ENCODE data around the gene EIPR1.

EIPR1 gene

DNA sequence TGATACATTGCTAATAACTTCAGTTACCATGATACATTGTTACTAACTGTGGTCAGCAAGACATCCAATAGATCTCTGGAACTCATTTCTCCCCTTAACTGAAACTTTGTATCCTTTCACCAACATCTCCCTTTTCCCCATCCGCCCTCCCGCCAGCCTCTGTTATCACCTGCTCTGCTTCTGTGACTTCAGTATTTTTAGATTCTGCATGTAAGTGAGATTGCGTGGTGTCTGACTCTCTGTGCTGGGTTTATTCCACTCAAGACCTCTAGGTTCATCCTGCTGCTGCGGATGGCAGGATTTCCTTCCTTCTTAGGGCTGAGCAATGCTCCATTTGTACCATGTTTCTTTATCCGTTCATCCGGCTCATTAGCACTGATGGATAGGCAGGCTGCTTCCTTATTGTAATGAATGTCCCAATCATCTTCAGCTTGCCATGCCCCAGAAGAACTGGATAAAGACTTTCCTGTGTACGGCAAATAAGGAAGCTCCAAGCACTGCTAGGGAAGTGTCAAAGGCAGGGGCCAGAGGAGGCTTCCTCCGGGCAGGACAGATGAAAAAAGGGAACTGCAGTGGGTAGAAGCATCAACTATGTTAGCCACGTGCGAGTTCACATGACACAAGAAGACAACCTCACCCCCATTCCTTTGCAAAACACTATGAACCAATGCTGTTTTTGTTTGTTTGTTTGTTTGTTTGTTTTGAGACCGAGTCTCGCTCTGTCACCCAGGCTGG lies 113.4 kb downstream of the EIPR1 start:
- Histone ChIP-seq H3K9me3 (ENCODE audit: control extremely low read depth in 1 of 5, control insufficient read depth in 4 of 5, insufficient read depth in 2 of 5, low read depth in 1 of 5, low read length in 4 of 5) (no peaks in the 10 kb centered on the region), H3K27ac (ENCODE audit: insufficient read depth in 1 of 2, low read depth in 1 of 2, low read length in 2 of 2, poor library complexity in 1 of 2, severe bottlenecking in 2 of 2) (no peak overlapping the region), H3K4me1 (ENCODE audit: control extremely low read depth in 1 of 4, control insufficient read depth in 4 of 4, insufficient read depth in 4 of 4, low read length in 3 of 4) (peaks cover 0 to 11% (median 0%) of the 10 kb centered on the region in 4 experiments), H3K36me3 (ENCODE audit: control insufficient read depth in 4 of 4, insufficient read depth in 4 of 4, low read length in 3 of 4) (peaks cover 0 to 13% (median 3%) of the 10 kb centered on the region in 4 experiments), H3K27me3 (replicated peaks in 2 of 5; ENCODE audit: control insufficient read depth in 4 of 5, insufficient read depth in 5 of 5, low read length in 4 of 5) (no peaks in the 10 kb centered on the region), H3K4me3 (ENCODE audit: control insufficient read depth in 1 of 7, extremely low read depth in 1 of 7, insufficient read depth in 4 of 7, low read depth in 2 of 7, low read length in 6 of 7) (no peak overlapping the region)
- ChIA-PET POLR2A (no interaction called here), CTCF (interaction anchor here (1.0 kb wide), 1 partner anchor 12 kb away, joined by 3 read pairs; no protein-coding TSS in a partner anchor)
- 84% methylated on average over 7 of the region's 12 CpGs for WGBS (ENCODE audit: insufficient coverage)
- peak in 2 of 3 donors; percentile 18 to 20 for DNase-seq

DNA sequence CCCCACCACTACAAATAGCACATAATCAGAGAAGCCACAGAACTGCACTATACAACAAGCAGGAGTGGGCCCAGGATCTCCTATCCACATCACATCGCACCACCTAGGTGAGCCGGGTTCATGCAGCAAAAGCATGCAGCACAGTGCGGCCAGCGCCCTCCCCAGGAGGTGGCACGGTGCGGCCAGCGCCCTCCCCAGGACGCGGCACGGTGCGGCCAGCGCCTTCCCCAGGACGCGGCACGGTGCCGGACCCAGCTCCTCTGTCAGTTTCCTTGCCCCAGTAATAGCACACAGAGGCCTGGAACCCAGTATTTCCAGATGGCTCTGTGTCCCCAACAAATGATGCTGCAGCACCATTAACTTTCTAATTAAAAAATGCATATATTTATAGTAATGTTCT lies 114.1 kb downstream of the EIPR1 start:
- Histone ChIP-seq H3K4me1 (ENCODE audit: control extremely low read depth in 1 of 4, control insufficient read depth in 4 of 4, insufficient read depth in 4 of 4, low read length in 3 of 4) (peaks cover 0 to 10% (median 0%) of the 10 kb centered on the region in 4 experiments), H3K36me3 (ENCODE audit: control insufficient read depth in 4 of 4, insufficient read depth in 4 of 4, low read length in 3 of 4) (peaks cover 0 to 13% (median 3%) of the 10 kb centered on the region in 4 experiments), H3K4me3 (ENCODE audit: control insufficient read depth in 1 of 7, extremely low read depth in 1 of 7, insufficient read depth in 4 of 7, low read depth in 2 of 7, low read length in 6 of 7) (no peak overlapping the region), H3K27me3 (replicated peaks in 2 of 5; ENCODE audit: control insufficient read depth in 4 of 5, insufficient read depth in 5 of 5, low read length in 4 of 5) (no peaks in the 10 kb centered on the region), H3K27ac (ENCODE audit: insufficient read depth in 1 of 2, low read depth in 1 of 2, low read length in 2 of 2, poor library complexity in 1 of 2, severe bottlenecking in 2 of 2) (no peak overlapping the region), H3K9me3 (ENCODE audit: control extremely low read depth in 1 of 5, control insufficient read depth in 4 of 5, insufficient read depth in 2 of 5, low read depth in 1 of 5, low read length in 4 of 5) (no peaks in the 10 kb centered on the region)
- 88% methylated on average over 16 of the region's 16 CpGs for WGBS (ENCODE audit: insufficient coverage)
- ChIA-PET POLR2A (no interaction called here), CTCF (no interaction called here)
- no peak for DNase-seq

DNA sequence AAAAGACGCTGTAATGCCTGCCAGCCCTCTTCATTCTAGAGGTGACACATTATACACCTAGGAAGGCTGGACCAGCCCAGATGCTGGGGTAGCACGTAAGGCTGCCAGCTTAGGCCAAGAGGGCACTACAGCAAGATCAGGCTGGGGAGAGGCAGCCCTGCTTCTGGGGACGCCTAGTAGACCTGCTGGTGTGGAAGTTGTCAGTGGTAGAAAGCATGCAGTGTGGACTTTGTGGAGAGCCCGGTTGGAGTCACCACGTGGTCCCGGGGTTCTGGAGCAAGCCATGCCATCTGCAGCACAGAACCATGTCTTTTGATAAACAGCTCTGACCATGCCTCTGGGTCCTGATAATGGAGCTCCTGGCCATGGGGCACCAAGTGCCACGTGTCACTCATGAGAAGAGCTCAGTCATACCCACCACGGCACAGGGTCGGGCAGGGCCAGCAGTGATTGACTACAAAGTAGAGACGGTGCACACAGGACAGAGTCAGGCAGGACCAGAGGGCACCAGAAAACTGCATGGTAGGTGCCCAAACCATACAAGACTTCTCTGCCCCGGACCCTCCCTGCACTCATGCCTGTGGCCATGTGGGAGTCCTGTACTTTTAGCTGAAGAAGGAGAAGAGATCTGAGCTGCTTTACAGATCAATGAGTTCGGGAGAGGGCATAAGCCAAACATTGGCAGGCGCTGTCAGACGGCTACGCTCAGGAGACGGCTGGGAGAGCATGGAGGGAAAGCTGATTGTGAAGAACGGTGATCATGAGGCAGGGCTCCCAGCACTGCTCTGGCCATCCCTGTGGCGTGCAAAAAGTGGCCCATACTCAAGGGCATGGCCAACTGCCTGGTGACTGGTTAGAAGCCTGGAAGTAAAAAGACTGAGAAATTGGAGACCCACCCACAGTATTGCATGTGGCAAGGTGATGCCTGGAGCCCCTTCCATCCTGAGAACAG lies 114.9 kb downstream of the EIPR1 start:
- Histone ChIP-seq H3K36me3 (ENCODE audit: control insufficient read depth in 4 of 4, insufficient read depth in 4 of 4, low read length in 3 of 4) (peaks cover 0 to 13% (median 3%) of the 10 kb centered on the region in 4 experiments), H3K9me3 (ENCODE audit: control extremely low read depth in 1 of 5, control insufficient read depth in 4 of 5, insufficient read depth in 2 of 5, low read depth in 1 of 5, low read length in 4 of 5) (no peaks in the 10 kb centered on the region), H3K27ac (ENCODE audit: insufficient read depth in 1 of 2, low read depth in 1 of 2, low read length in 2 of 2, poor library complexity in 1 of 2, severe bottlenecking in 2 of 2) (no peak overlapping the region), H3K4me3 (ENCODE audit: control insufficient read depth in 1 of 7, extremely low read depth in 1 of 7, insufficient read depth in 4 of 7, low read depth in 2 of 7, low read length in 6 of 7) (no peak overlapping the region), H3K27me3 (replicated peaks in 2 of 5; ENCODE audit: control insufficient read depth in 4 of 5, insufficient read depth in 5 of 5, low read length in 4 of 5) (no peaks in the 10 kb centered on the region), H3K4me1 (ENCODE audit: control extremely low read depth in 1 of 4, control insufficient read depth in 4 of 4, insufficient read depth in 4 of 4, low read length in 3 of 4) (peaks cover 0 to 8% (median 0%) of the 10 kb centered on the region in 4 experiments)
- ChIA-PET CTCF (interaction anchor here (0.6 to 0.7 kb wide), 2 partner anchors 23 to 402 kb away, joined by 3 read pairs; no protein-coding TSS in a partner anchor), POLR2A (no interaction called here)
- DNase-seq = no peak
- 99% methylated on average over 15 of the region's 18 CpGs for WGBS (ENCODE audit: insufficient coverage)

DNA sequence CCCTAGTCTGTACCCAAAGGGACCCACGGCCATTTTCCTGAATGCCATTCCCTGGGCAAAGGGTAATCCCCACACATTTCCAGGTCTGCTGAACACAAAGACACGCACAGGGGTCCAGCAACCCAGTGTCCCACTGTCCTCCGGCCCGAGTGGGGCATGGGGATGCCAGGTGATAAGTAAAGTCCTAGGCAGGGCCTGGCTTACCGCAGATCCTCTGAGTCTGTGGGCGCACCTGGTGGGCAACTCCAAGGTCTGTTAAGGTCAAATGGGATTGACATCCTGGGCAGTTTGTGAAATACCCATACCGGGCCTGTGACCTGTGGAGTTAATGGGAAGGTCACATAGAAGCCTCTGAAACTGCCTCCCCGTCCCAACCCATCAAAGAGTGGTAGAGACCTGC lies 116.1 kb downstream of the EIPR1 start:
- no peak overlapping the region for H3K4me3 ChIP-seq (ENCODE audit: control insufficient read depth in 1 of 7, extremely low read depth in 1 of 7, insufficient read depth in 4 of 7, low read depth in 2 of 7, low read length in 6 of 7)
- peaks cover 0 to 8% (median 0%) of the 10 kb centered on the region in 4 experiments for H3K4me1 ChIP-seq (ENCODE audit: control extremely low read depth in 1 of 4, control insufficient read depth in 4 of 4, insufficient read depth in 4 of 4, low read length in 3 of 4)
- H3K9me3 ChIP-seq (ENCODE audit: control extremely low read depth in 1 of 5, control insufficient read depth in 4 of 5, insufficient read depth in 2 of 5, low read depth in 1 of 5, low read length in 4 of 5) = no peaks in the 10 kb centered on the region
- no peak for DNase-seq
- H3K27ac ChIP-seq (ENCODE audit: insufficient read depth in 1 of 2, low read depth in 1 of 2, low read length in 2 of 2, poor library complexity in 1 of 2, severe bottlenecking in 2 of 2) = no peak overlapping the region
- no peaks in the 10 kb centered on the region for H3K27me3 ChIP-seq (replicated peaks in 2 of 5; ENCODE audit: control insufficient read depth in 4 of 5, insufficient read depth in 5 of 5, low read length in 4 of 5)
- WGBS (ENCODE audit: insufficient coverage) = 98% methylated on average over 7 of the region's 8 CpGs
- peaks cover 0 to 20% (median 8%) of the 10 kb centered on the region in 4 experiments for H3K36me3 ChIP-seq (ENCODE audit: control insufficient read depth in 4 of 4, insufficient read depth in 4 of 4, low read length in 3 of 4)
- POLR2A ChIA-PET = no interaction called here
- CTCF ChIA-PET = no interaction called here

DNA sequence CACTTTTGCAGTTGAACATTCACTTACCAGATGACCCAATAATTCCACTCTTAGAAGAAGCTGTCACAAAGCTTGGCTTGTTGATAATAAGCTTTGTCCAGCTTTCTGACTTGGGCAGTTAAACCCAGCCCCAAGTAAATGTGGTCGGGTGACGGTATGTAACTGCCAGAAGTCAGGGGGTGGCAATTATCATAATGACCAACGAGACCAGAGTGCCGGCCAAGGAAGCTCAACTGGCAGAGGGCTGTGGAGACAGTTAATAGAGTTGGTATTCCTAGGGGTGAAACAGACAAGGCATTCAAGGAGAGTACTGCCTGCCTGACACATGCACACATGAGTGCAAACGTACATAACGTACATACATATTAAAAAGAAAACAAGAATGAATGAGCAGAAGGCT lies 116.7 kb downstream of the EIPR1 start:
- Histone ChIP-seq H3K4me3 (ENCODE audit: control insufficient read depth in 1 of 7, extremely low read depth in 1 of 7, insufficient read depth in 4 of 7, low read depth in 2 of 7, low read length in 6 of 7) (no peak overlapping the region), H3K27ac (ENCODE audit: insufficient read depth in 1 of 2, low read depth in 1 of 2, low read length in 2 of 2, poor library complexity in 1 of 2, severe bottlenecking in 2 of 2) (no peak overlapping the region), H3K27me3 (replicated peaks in 2 of 5; ENCODE audit: control insufficient read depth in 4 of 5, insufficient read depth in 5 of 5, low read length in 4 of 5) (no peaks in the 10 kb centered on the region), H3K4me1 (ENCODE audit: control extremely low read depth in 1 of 4, control insufficient read depth in 4 of 4, insufficient read depth in 4 of 4, low read length in 3 of 4) (peaks cover 0 to 8% (median 0%) of the 10 kb centered on the region in 4 experiments), H3K36me3 (ENCODE audit: control insufficient read depth in 4 of 4, insufficient read depth in 4 of 4, low read length in 3 of 4) (peaks cover 0 to 22% (median 10%) of the 10 kb centered on the region in 4 experiments), H3K9me3 (ENCODE audit: control extremely low read depth in 1 of 5, control insufficient read depth in 4 of 5, insufficient read depth in 2 of 5, low read depth in 1 of 5, low read length in 4 of 5) (no peaks in the 10 kb centered on the region)
- ChIA-PET POLR2A (no interaction called here), CTCF (no interaction called here)
- no peak for DNase-seq
- WGBS (ENCODE audit: insufficient coverage) = 100% methylated on average over 3 of the region's 6 CpGs

DNA sequence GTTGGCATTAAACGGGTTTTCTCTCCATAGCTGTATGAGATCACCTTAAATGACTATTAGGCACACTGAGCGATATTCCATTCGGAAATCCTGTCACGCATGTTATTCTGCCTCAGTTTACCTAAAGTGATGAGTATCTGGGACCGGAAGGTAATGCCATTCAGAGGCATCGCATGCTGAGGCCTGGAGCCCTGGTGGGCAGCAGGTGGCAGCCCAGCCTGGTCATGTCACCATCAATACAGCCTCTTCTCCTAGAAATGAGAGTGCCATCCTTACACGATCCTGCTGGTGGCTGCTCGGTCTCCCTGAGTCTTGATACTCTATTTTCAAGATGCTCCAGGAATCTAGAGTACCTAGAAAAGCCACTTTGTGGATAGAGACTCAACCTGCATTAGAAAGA lies 119.8 kb downstream of the EIPR1 start:
- Histone ChIP-seq H3K9me3 (ENCODE audit: control extremely low read depth in 1 of 5, control insufficient read depth in 4 of 5, insufficient read depth in 2 of 5, low read depth in 1 of 5, low read length in 4 of 5) (peaks cover 0 to 7% (median 0%) of the 10 kb centered on the region in 5 experiments), H3K4me3 (ENCODE audit: control insufficient read depth in 1 of 7, extremely low read depth in 1 of 7, insufficient read depth in 4 of 7, low read depth in 2 of 7, low read length in 6 of 7) (no peak overlapping the region), H3K4me1 (ENCODE audit: control extremely low read depth in 1 of 4, control insufficient read depth in 4 of 4, insufficient read depth in 4 of 4, low read length in 3 of 4) (no peaks in the 10 kb centered on the region), H3K36me3 (ENCODE audit: control insufficient read depth in 4 of 4, insufficient read depth in 4 of 4, low read length in 3 of 4) (peaks cover 4 to 33% (median 17%) of the 10 kb centered on the region in 4 experiments), H3K27me3 (replicated peaks in 2 of 5; ENCODE audit: control insufficient read depth in 4 of 5, insufficient read depth in 5 of 5, low read length in 4 of 5) (no peaks in the 10 kb centered on the region), H3K27ac (ENCODE audit: insufficient read depth in 1 of 2, low read depth in 1 of 2, low read length in 2 of 2, poor library complexity in 1 of 2, severe bottlenecking in 2 of 2) (no peak overlapping the region)
- CTCF ChIA-PET = no interaction called here
- WGBS (ENCODE audit: insufficient coverage) = 99% methylated on average over 7 of the region's 8 CpGs
- DNase-seq = no peak
- POLR2A ChIA-PET = no interaction called here

DNA sequence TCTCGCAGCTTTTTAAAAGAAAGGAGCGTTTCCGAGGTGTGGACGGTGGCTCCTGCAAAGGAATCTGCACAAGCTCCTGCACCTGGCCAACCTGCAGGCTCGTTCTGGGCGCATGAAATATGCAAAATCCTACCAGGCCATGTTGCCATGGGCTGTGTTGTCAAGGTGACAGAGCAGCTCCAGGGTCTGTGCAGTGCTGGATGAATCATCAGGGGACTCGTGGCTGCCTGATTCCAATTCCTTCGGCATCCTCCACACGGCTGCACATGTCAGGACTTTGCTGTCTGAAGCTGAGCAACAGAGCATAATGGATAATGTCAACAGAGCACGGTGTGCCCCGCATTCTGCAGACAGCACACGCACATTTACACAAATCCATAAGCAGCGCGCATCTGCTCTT lies 120.5 kb downstream of the EIPR1 start:
- H3K27me3 ChIP-seq (replicated peaks in 2 of 5; ENCODE audit: control insufficient read depth in 4 of 5, insufficient read depth in 5 of 5, low read length in 4 of 5) = no peaks in the 10 kb centered on the region
- peaks cover 0 to 7% (median 0%) of the 10 kb centered on the region in 5 experiments for H3K9me3 ChIP-seq (ENCODE audit: control extremely low read depth in 1 of 5, control insufficient read depth in 4 of 5, insufficient read depth in 2 of 5, low read depth in 1 of 5, low read length in 4 of 5)
- H3K36me3 ChIP-seq (ENCODE audit: control insufficient read depth in 4 of 4, insufficient read depth in 4 of 4, low read length in 3 of 4) = peaks cover 4 to 31% (median 17%) of the 10 kb centered on the region in 4 experiments
- no peak overlapping the region for H3K4me3 ChIP-seq (ENCODE audit: control insufficient read depth in 1 of 7, extremely low read depth in 1 of 7, insufficient read depth in 4 of 7, low read depth in 2 of 7, low read length in 6 of 7)
- 98% methylated on average over 14 of the region's 14 CpGs for WGBS (ENCODE audit: insufficient coverage)
- H3K4me1 ChIP-seq (ENCODE audit: control extremely low read depth in 1 of 4, control insufficient read depth in 4 of 4, insufficient read depth in 4 of 4, low read length in 3 of 4) = no peaks in the 10 kb centered on the region
- ChIA-PET CTCF (no interaction called here), POLR2A (no interaction called here)
- no peak overlapping the region for H3K27ac ChIP-seq (ENCODE audit: insufficient read depth in 1 of 2, low read depth in 1 of 2, low read length in 2 of 2, poor library complexity in 1 of 2, severe bottlenecking in 2 of 2)
- DNase-seq = no peak
